Colonic mucosa (tissue), 4 donors: Measurements from ENCODE around the gene HS3ST2. TPM values are rescaled to one million over a fixed set of nuclear protein-coding genes. Genes with fewer than 3 reads are reported as not detected.

Source experiments
- DNase-seq: peaks from one replicate; pipeline ENCODE4 v3.0.0-alpha.2; 2020
- H3K27ac ChIP-seq: fragments of 200-600 bp; one replicate; pipeline ENCODE4 v1.8.0; 2021
- H3K27me3 ChIP-seq: fragments of 200-600 bp; one replicate; pipeline ENCODE4 v1.8.0; 2021
- H3K36me3 ChIP-seq: fragments of 200-600 bp; one replicate; pipeline ENCODE4 v1.8.0; 2021
- H3K4me1 ChIP-seq: fragments of 200-600 bp; one replicate; pipeline ENCODE4 v1.8.0; 2021; ENCODE audit warnings: mild to moderate bottlenecking
- H3K4me3 ChIP-seq: fragments of 200-600 bp; one replicate; pipeline ENCODE4 v1.8.0; 2021
- H3K9ac ChIP-seq, 2 donors: one replicate each; pipeline ENCODE4 v1.7.0; 2013; ENCODE audit warnings: control low read depth in 2 of 2, low read depth in 2 of 2, low read length in 2 of 2
- H3K9me3 ChIP-seq: fragments of 200-600 bp; one replicate; pipeline ENCODE4 v1.8.0; 2021
- intact Hi-C: fragments of 100-400 bp; cut with DNase I; formaldehyde crosslinking; loops from one replicate; pipeline ENCODE4 v1.14.1; 2022
- total RNA-seq, 2 donors: library from RNA; stranded (reverse); fragmentation: NEBNext Ultra II Directional in 1 of 2; extraction: Animal tissue kit (Norgen Biotek cat#: 25700) in 1 of 2; gene quantifications; one replicate each; pipeline ENCODE4 v1.2.1, GENCODE V29; 2021
- TF ChIP-seq, protein P1 (sequence below): fragments of 200-600 bp; IDR thresholded peaks from one replicate; pipeline ENCODE4 v1.8.0; 2022; ENCODE audit warnings: antibody characterized with exemption, mild to moderate bottlenecking
- donor health status: healthy.
- donor health status: DM: no; HTN: no; CAD: no.
- donor health status: DM: no; HTN: no; CAD: no.

Gene HS3ST2
- total RNA-seq, 2 donors from 2014 or later, result 0.24 to 0.47 TPM

DNA sequence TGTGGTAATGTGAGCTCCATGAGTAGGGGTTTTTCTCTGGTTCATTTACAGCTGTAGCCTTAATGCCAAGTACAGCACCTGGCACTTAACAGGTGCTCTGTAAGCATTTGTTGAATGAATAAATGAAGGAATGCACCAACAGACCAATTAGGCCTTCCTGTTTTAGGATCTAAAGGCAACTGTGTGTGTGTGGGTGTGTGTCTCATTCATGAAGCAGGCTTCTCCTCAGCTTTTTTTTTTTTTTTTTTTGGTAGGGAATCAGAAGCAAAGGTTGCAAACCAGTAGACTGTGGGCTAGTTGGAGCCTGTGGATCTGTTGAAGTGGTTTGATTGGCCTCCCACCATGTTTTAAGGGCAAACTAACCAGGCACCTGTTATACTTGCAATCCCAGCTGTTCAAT lies 48.1 kb downstream of the HS3ST2 start:
- no peak overlapping the region for H3K4me3 ChIP-seq
- H3K9ac ChIP-seq, result no peak overlapping the region
- H3K27me3 ChIP-seq, result no peaks in the 10 kb centered on the region
- TF ChIP-seq, protein P1, sequence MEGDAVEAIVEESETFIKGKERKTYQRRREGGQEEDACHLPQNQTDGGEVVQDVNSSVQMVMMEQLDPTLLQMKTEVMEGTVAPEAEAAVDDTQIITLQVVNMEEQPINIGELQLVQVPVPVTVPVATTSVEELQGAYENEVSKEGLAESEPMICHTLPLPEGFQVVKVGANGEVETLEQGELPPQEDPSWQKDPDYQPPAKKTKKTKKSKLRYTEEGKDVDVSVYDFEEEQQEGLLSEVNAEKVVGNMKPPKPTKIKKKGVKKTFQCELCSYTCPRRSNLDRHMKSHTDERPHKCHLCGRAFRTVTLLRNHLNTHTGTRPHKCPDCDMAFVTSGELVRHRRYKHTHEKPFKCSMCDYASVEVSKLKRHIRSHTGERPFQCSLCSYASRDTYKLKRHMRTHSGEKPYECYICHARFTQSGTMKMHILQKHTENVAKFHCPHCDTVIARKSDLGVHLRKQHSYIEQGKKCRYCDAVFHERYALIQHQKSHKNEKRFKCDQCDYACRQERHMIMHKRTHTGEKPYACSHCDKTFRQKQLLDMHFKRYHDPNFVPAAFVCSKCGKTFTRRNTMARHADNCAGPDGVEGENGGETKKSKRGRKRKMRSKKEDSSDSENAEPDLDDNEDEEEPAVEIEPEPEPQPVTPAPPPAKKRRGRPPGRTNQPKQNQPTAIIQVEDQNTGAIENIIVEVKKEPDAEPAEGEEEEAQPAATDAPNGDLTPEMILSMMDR, result no peak
- no peak for DNase-seq
- no peaks in the 10 kb centered on the region for H3K36me3 ChIP-seq
- H3K9me3 ChIP-seq, result no peaks in the 10 kb centered on the region
- no peak overlapping the region for H3K27ac ChIP-seq
- intact Hi-C loops, result no loop called here
- H3K4me1 ChIP-seq, result no peaks in the 10 kb centered on the region

DNA sequence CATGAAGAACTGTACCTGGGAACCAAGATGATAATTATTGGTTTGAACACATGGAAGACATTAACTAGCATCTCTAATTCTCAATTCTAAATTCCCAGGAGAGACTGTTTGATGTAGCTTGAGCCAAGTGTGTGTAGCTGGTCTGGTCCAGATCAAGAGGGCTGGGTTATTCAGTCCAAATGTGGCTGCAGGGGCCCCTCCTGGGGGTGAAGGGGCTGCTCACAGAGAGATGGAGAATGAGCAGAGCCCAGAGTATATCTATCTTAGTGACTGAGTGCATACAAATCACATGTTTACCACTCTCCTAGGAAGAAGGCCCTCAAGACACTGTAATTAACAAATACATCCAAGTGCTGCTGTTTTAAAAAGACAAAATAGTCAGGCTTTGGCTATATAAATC lies 50.4 kb downstream of the HS3ST2 start:
- TF ChIP-seq, protein P1, result no peak
- Histone ChIP-seq H3K9me3 (no peaks in the 10 kb centered on the region), H3K27ac (no peak overlapping the region), H3K4me1 (no peaks in the 10 kb centered on the region), H3K36me3 (no peaks in the 10 kb centered on the region), H3K9ac (no peak overlapping the region), H3K27me3 (no peaks in the 10 kb centered on the region), H3K4me3 (no peak overlapping the region)
- no peak for DNase-seq
- intact Hi-C loops, result no loop called here

DNA sequence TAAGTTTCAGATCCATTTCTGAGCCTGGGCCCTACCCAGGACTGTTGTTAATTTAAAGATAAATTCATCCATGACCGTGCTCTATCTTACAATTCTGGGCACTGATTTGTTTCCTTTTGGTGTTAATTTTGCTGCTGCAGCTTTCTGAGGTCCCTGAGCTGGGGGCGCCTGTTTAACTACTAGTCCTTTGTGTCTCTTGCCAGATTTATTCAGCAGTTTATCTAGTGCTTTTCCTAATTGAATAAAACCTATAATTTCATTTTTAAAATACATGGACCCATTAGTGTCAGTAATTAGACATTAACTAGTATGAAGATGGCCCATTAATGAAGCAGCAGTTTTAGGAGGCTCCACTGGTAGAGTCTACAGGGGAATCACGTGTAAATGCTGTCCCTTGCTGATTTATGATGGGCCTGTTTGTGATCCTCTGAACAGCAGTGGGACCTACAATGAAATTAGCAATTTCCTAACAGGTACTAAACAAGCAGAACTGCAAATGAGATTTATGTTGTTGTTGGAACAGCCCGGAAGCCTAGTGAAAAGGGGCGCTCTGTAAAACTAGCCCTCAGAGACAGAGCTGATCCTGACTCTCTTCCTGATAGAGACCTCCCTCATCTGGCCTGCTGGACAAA lies 54.7 kb downstream of the HS3ST2 start:
- DNase-seq, result no peak
- H3K36me3 ChIP-seq, result no peaks in the 10 kb centered on the region
- H3K4me3 ChIP-seq, result no peak overlapping the region
- TF ChIP-seq, protein P1, result no peak
- intact Hi-C loops, result no loop called here
- H3K4me1 ChIP-seq, result no peaks in the 10 kb centered on the region
- H3K27ac ChIP-seq, result no peak overlapping the region
- H3K9ac ChIP-seq, result no peak overlapping the region
- H3K27me3 ChIP-seq, result no peaks in the 10 kb centered on the region
- no peaks in the 10 kb centered on the region for H3K9me3 ChIP-seq

DNA sequence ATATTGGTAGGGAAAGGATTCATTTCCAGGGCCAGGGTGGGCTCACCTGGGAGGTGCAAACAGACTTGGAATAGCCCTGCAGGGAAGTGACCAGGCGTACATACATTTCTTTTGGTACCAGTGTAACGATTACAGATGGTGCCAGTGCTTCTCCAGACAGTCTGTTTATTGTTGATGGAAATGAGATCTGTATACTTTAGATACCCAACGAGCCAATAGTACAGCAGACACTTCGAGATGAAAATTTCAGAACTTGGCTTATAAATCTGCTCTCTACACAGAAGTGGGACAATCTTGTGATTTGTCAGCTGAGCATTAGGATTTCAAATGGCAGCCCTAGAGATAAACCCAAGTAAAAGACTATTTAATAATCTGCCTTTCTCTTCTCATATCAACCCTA lies 57.9 kb downstream of the HS3ST2 start:
- no peak overlapping the region for H3K27ac ChIP-seq
- no peaks in the 10 kb centered on the region for H3K27me3 ChIP-seq
- H3K9ac ChIP-seq, result no peak overlapping the region
- H3K4me3 ChIP-seq, result no peak overlapping the region
- H3K9me3 ChIP-seq, result no peaks in the 10 kb centered on the region
- no peaks in the 10 kb centered on the region for H3K36me3 ChIP-seq
- no peak for DNase-seq
- intact Hi-C loops, result no loop called here
- TF ChIP-seq, protein P1, result no peak
- H3K4me1 ChIP-seq, result no peaks in the 10 kb centered on the region

DNA sequence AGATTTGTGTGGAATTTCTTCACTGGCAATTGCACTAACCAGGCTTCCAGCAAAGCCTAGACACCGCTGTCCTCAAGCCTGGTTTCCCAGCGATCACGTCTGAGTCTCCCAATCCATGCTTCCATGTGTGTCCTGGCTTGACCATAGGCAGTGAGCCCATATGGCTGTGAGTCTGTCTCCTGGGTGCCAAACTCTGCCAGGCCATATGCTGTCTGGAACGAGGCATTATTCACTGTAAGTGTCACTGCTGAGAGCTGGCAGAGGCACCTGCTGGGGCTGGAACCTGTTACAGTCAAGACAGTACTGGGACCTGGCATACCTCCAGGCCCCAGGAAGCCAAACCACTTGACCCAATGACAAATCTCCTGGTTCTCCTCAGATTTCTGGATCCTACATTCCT lies 60.4 kb downstream of the HS3ST2 start:
- H3K36me3 ChIP-seq, result no peaks in the 10 kb centered on the region
- TF ChIP-seq, protein P1, result no peak
- H3K9me3 ChIP-seq, result no peaks in the 10 kb centered on the region
- intact Hi-C loops, result no loop called here
- no peaks in the 10 kb centered on the region for H3K4me1 ChIP-seq
- no peak overlapping the region for H3K9ac ChIP-seq
- no peak for DNase-seq
- no peak overlapping the region for H3K27ac ChIP-seq
- H3K27me3 ChIP-seq, result no peaks in the 10 kb centered on the region
- H3K4me3 ChIP-seq, result no peak overlapping the region
